Stimulated activated CD8-positive, alpha-beta memory T cell treated with anti-CD3 and anti-CD28 coated beads, Interleukin-4, amount 100 ng/mL, for 1 hour (primary cell): ENCODE results near the gene PFKFB3.
"Not testable (repeated sequence)": the region's sequence is repeated elsewhere in the genome, so short reads cannot be mapped to it uniquely, and the experiment has no call there.

ENCODE experiments used
- DNase-seq, 2 donors: peaks; one replicate each; pipeline ENCODE4 v3.0.0-alpha.2; 2020; ENCODE audit warnings: low read depth in 2 of 2, low spot score in 1 of 2

PFKFB3 gene

DNA sequence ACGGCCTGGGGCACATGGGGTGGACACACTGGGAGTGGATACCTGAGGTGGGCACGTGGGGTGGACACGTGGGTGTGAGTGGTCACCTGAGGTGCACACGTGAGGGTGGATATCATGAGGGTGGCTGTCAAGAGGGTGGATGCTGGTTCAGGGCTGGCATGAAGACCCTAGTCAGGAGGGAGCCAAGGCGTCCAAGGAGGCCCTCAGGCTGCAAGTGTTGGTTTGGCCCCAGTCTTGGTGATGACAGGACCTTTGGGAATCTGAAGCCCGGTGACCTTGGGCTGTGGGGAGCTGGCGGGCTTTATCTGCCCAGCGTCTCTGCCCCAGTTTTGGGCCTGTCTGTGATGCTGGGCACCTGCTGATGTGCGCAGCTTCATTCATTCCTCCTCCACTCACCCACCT, 24.9 kb upstream of the PFKFB3 start:
- no peak for DNase-seq

DNA sequence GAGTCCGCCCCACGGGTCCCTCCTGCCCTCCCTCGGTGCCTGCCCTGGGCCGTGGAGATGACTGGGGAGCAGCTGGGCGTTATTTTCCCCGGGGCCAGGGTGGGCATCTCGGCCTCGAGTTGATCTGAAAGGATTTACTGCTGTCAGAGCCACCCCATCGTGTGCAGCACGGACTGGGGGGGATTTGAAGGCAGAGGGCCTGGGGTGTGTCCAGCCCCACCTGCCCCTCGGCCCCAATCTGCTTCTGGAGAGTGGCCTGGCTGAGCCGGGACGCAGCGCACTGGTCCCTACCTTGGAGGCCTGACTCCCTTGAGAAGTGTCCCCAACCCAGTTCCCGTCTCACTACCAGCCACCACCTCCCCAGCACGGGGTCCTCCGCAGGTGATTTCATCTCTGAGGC, 24.2 kb upstream of the PFKFB3 start:
- no peak for DNase-seq

GRCh38 chr10:6179078-6179477, 23.7 kb upstream of the PFKFB3 start:
- no peak for DNase-seq

GRCh38 chr10:6180480-6181110, 22.1 kb upstream of the PFKFB3 start:
- no peak for DNase-seq

- DNase-seq, result no peak
These were observed 21.5 kb upstream of the PFKFB3 start for GRCh38 chr10:6181249-6181648.

DNA sequence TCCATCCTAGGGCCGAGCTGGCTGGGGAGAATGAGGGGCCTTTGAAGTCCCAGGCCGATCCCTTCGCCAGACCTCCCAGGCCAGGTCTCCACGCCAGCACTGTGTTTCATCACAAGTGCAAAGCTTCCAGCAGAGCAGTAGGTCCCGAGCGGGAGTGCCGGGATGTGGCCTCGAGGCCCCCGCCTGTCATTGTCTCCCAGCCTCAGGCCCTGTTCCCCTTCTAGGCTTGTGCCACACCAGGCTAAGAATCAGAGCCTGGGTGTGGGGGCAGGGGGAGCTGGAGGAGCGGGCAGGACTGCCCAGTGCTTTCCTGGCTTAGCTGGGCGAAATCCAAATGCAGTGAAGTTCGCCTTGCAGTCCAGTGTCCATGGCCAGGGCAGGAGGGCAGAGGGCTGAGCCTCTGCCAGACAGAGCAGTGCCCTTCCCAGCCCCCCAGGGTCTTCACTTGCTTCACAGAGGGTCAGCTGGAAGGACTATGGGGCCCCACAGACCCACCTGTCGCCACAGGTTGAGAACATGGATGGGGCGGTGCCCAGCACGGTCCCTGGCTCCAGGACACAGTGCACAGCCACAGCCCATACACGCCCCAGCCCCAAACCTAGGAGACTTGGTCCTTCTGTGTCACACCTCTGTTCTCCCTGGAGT, 20.2 kb upstream of the PFKFB3 start:
- no peak for DNase-seq

DNA sequence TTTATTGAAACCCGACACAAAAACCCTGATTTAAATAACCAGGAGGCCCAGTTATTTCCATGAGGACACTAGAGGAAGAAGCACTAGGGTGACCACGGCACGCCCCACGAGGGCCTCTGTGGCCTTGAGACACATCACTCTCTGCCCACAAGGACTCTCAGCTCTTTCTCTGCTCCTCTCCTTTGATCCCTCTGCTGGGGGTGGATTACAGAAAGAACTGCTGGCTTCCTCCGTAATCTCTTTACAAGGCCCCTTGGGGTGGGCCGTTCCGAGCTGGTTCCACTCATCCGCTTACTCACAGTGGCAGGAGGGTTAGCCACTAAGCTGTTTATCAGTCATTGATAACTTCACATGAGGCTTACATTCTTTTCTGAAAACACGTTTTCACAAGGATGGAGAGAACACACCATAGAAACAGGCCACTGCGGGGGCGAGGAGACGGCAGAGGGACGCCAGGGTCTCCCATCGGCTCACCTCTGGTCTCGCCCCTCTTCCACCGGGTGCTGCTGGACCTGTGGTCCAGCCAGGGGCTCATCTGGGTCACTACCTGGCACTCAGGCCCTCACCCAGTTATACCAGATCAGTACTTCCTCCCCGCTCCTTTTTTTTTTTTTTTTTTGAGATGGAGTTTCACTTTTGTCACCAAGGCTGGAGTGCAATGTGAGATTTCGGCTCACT, 17.6 kb upstream of the PFKFB3 start:
- DNase-seq, result no peak

GRCh38 chr10:6186894-6187256, 15.9 kb upstream of the PFKFB3 start:
- DNase-seq, result no peak

DNA sequence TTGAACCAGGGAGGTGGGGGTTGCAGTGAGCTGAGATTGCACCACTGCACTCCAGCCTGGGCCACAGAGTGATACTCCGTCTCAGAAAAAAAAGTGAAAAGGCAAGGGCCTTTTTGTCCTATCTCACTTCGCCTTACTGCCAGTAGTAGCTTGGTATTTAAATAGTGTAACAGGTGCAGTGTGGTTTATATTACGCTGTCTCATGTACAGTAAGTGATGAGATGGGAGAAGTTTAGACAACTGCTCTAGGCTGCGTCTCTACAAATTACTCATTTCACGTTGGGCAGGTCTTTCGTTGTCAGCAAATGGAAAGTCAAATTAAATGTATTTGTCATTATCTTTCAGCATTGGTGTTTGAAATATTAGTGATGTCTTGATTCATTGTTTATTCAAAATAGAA, 15.5 kb upstream of the PFKFB3 start:
- no peak for DNase-seq

GRCh38 chr10:6190033-6190432, 12.7 kb upstream of the PFKFB3 start:
- not testable (repeated sequence) for DNase-seq

- DNase-seq, result no peak
These were observed 11.6 kb upstream of the PFKFB3 start for GRCh38 chr10:6191147-6191546.

DNA sequence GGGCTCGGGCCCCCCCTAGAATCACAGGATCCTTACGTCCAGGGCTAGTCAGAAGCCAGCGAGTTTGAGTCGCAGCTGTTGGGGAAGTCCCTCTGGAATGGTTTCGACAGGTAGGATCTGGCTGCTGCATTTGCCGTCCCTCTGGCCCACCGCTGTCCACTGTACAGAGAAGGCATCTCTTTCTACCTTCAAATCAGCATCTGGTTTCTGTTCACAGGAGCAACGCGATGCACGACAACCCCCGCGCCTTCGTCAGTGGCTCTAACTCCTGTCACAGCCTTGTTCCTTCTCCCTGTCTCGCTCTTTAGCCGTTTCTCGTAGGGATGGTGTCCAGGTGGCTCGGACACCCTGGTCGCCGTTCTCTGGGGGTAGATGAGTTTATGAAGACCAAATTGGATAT, 11.2 kb upstream of the PFKFB3 start:
- no peak for DNase-seq

DNA sequence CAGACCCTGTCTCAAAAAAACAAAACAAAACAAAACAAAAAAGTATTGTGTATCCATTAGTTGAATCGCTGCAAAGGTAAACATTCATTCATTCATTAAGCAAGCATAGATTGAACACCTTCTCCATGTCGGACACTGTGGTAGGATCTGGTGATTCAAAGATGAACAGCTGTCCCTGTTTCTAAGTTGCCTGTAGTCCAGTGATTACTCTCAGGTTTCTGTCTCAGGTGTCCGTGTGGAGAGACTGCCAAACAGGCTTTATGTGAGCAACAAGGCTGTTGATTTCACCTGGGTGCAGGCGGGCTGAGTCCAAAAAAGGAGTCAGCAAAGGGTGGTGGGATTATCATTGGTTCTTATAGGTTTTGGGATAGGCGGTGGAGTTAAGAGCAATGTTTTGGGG, 9.4 kb upstream of the PFKFB3 start:
- not testable (repeated sequence) for DNase-seq

DNA sequence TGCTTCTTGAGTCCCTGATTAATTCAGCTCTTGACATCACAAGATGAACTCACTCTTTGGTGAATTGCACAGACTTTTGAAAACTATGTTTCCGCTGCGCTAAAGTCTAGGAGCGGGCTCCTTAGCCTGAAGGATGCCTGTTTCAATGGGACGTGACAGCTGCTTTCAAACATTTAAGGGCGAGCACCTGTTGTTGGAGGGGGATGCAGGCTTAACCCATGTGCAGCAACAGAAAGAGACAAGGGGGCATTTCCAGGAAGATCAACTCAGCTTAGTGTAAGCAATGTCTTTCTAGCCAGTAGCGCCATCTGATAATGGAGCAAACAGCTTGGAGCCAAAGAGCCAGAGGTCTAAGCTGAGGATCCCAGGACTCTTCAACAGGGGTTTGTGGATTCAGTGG, 8.4 kb upstream of the PFKFB3 start:
- no peak for DNase-seq

DNA sequence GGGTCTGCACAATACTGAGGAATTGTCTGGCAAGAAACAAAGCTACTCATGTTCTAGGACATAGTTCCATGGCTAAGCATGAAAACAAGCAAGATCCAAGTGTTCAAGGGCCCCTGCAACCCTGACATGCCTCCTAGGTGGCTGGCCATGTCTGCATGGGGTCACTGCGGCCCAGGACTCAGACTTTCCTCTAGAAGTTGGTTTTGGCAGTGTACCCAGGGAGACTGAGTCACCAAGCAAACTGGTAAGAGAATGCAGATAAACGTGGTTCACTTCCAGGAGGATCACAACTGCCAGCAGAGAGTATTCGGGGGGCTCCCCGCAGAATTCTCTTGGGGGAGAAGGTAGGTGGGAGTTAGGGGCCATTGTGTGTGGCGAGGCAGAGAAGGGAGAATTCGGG, 7.4 kb upstream of the PFKFB3 start:
- DNase-seq, result no peak

DNA sequence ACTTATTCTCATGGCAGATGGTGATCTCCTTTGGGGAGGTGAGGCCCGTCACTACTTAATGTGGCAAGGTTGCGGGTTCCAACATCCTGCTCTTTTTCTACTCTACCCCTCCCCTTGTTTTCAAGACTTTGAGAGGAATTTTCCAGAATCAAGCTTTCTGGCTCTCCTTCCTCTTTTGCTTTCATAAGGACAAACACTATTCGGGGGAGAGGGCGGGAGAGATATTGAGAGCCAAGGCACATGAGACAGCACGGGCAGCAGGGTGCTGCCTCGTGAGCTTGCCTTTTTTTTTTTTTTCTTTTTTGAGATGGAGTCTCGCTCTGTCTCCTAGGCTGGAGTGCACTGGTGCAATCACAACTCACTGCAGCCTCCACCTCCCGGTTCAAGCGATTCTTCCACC, 6.9 kb upstream of the PFKFB3 start:
- no peak for DNase-seq

DNA sequence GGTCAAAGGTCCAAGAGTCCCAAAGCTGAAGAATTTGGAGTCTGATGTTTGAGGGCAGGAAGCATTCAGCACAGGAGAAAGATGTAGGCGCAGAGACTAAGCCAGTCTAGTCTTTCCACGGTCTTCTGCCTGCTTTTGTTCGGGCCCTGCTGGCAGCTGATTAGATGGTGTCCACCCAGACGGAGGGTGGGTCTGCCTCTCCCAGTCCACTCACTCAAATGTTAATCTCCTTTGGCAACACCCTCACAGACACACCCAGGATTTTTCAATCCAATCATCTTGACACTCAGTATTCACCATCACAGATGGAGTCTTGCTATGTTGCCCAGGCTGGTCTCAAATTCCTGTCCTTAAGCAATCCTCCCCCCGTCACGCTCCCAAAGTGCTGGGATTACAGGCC, 6.2 kb upstream of the PFKFB3 start:
- DNase-seq, result not testable (repeated sequence)

DNA sequence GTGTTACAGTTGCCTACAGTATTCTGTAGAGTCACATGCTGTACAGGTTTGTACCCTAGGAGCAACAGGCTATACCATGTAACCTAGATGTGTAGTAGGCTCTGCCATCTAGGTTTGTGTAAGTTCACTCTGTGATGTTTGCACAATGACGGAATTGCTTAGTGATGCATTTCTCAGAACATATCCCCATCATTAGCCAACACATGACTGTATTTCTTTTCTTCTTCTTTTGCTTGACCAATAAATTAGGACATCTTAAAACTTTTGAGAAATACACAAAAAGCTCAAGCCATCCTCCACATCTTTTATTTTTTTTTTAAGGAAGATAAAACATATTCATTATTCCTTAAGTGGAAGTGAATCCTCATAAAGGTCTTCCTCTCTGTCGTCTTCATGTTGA, 5.4 kb upstream of the PFKFB3 start:
- DNase-seq, result no peak

GRCh38 chr10:6198171-6198570, 4.6 kb upstream of the PFKFB3 start:
- no peak for DNase-seq

- DNase-seq, result no peak
These were observed 3.5 kb upstream of the PFKFB3 start for GRCh38 chr10:6199131-6199733.

DNA sequence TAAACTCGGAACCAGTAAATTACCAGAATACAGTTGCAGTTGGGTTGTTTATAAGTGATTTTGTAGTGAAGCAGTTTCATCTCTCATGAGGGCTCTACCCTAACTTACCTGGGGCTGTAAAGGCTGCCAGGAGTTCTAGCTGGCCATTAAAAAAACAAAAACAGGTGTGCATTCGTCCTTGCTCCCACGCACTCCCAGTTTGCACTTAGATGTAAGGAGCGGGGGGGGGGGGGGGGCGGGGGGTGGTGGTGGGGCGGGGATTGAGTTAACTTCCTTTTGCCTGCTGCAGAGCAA, 2.3 kb upstream of the PFKFB3 start:
- DNase-seq, result no peak

GRCh38 chr10:6200734-6201515, 1.8 kb upstream of the PFKFB3 start:
- DNase-seq, result peak in 1 of 2 donors; percentile 9
